HepG2 (cell line): Measurements from ENCODE around the gene SH2D3A. TPM values are rescaled to one million over a fixed set of nuclear protein-coding genes. Genes with fewer than 3 reads are reported as not detected.

ENCODE experiments used
- ATAC-seq: fragments of 200-7000 bp; cut with Tn5 transposase; 3 replicates; pipeline ENCODE4 v1.9.1; 2020; ENCODE audit warnings: mild to moderate bottlenecking, moderate library complexity
- BruUV-seq: library from RNA; stranded (reverse); fragments of 400-500 nt; replicated peaks from 2 replicates; lab custom pipeline; 2021; lab: Mats Ljungman, UMichigan
- CTCF ChIA-PET: fragments of 300-600 bp; formaldehyde crosslinking; extraction: SDS; loops from one replicate; lab custom pipeline; 2021; ENCODE audit warnings: low total read pairs, inconsistent platforms, low intra/inter-chr PET ratio; lab: Yijun Ruan, JAX
- POLR2A ChIA-PET: fragments of 350-600 bp; sonication (Branson Sonifier 250); formaldehyde crosslinking; loops from one replicate; lab custom pipeline; 2020; ENCODE audit warnings: antibody characterized with exemption, inconsistent platforms; lab: Yijun Ruan, JAX
- DNase-seq: peaks from one replicate; pipeline ENCODE4 v3.0.0-alpha.2; 2015; ENCODE audit warnings: low spot score
- FAIRE-seq: peaks from 3 replicates; lab custom pipeline; 2011; peaks lifted over from hg19 to GRCh38; lab: Jason Lieb, UNC
- H2AFZ ChIP-seq: one replicate; pipeline ENCODE4 v1.6.1; 2011; ENCODE audit warnings: low read length, inconsistent platforms
- H3K27ac ChIP-seq: fragments of 300-600 bp; 3 replicates; pipeline ENCODE4 v1.8.0; 2011; ENCODE audit warnings: mixed run types, mild to moderate bottlenecking, mixed read lengths, low read length, inconsistent platforms; ENCODE audit not compliant: insufficient read depth; ENCODE audit errors: extremely low read length
- H3K27me3 ChIP-seq, 2 experiments: fragments of 200-600 bp in 1 of 2; 2 replicates in 1 of 2; 3 replicates in 1 of 2; pipeline versions ENCODE4 v1.6.0 to v1.8.0; 2011; ENCODE audit warnings: low read length in 2 of 2, mild to moderate bottlenecking in 2 of 2, moderate library complexity in 2 of 2, inconsistent platforms in 1 of 2; ENCODE audit not compliant: insufficient read depth in 2 of 2, control insufficient read depth in 1 of 2
- H3K36me3 ChIP-seq, 2 experiments: fragments of 200-600 bp in 1 of 2; replicated peaks in 1 of 2; 2 replicates in 1 of 2; 3 replicates in 1 of 2; pipeline versions ENCODE4 v1.5.1 to v1.8.0; 2011; ENCODE audit warnings: low read length in 2 of 2, inconsistent platforms in 1 of 2; ENCODE audit not compliant: insufficient read depth in 2 of 2, control insufficient read depth in 1 of 2
- H3K4me1 ChIP-seq: 2 replicates; pipeline ENCODE4 v1.5.1; 2012; ENCODE audit warnings: low read length, inconsistent platforms; ENCODE audit not compliant: insufficient read depth
- H3K4me2 ChIP-seq: 2 replicates; pipeline ENCODE4 v1.6.0; 2011; ENCODE audit warnings: low read depth, low read length, inconsistent platforms
- H3K4me3 ChIP-seq, 3 experiments: fragments of 200-600 bp in 1 of 3; sonication (generic), shearing (Covaris generic) in 1 of 3; replicated peaks in 1 of 3; 2 replicates each; pipeline ENCODE4 v1.5.1; 2011 to 2016; ENCODE audit warnings: low read length in 3 of 3, inconsistent platforms in 2 of 3, low read depth in 2 of 3, mild to moderate bottlenecking in 2 of 3, control low read depth in 1 of 3, mixed read lengths in 1 of 3; ENCODE audit not compliant: insufficient read depth in 1 of 3
- H3K79me2 ChIP-seq: one replicate; pipeline ENCODE4 v1.6.1; 2011; ENCODE audit warnings: low read length, inconsistent platforms; ENCODE audit not compliant: insufficient read depth
- H3K9ac ChIP-seq: 2 replicates; pipeline ENCODE4 v1.6.0; 2011; ENCODE audit warnings: mild to moderate bottlenecking, low read depth, low read length, inconsistent platforms; ENCODE audit not compliant: insufficient read depth
- H3K9me3 ChIP-seq: 2 replicates; pipeline ENCODE4 v1.5.1; 2012; ENCODE audit warnings: mild to moderate bottlenecking, low read length
- H4K20me1 ChIP-seq: 2 replicates; pipeline ENCODE4 v1.6.0; 2011; ENCODE audit warnings: inconsistent platforms, mild to moderate bottlenecking, low read length, moderate library complexity; ENCODE audit not compliant: insufficient read depth
- BATF2 ChIP-seq: sonication (generic); formaldehyde crosslinking; IDR thresholded peaks from 2 replicates; pipeline ENCODE4 v1.8.0; 2022; ENCODE audit warnings: mild to moderate bottlenecking, missing genetic modification reagents, moderate library complexity
- CBX5 ChIP-seq: sonication (generic); formaldehyde crosslinking; IDR thresholded peaks from 2 replicates; pipeline ENCODE4 v1.4.0; 2020; ENCODE audit warnings: missing genetic modification reagents, borderline replicate concordance
- CREB1 ChIP-seq, 2 experiments: fragments of 450-650 bp in 1 of 2; IDR thresholded peaks; 2 replicates each; pipeline ENCODE4 v1.6.1; 2016 to 2017; ENCODE audit warnings: control low read depth in 1 of 2, mild to moderate bottlenecking in 1 of 2, missing compliant biosample characterization in 1 of 2, missing genetic modification characterization in 1 of 2
- HOXA5 ChIP-seq: sonication (generic); formaldehyde crosslinking; IDR thresholded peaks from 2 replicates; pipeline ENCODE4 v1.4.0; 2020; ENCODE audit warnings: missing genetic modification reagents
- NCOA2 ChIP-seq: sonication (generic); formaldehyde crosslinking; IDR thresholded peaks from 2 replicates; pipeline ENCODE4 v1.8.0; 2022; ENCODE audit warnings: inconsistent platforms
- POLR2AphosphoS5 ChIP-seq: IDR thresholded peaks from 2 replicates; pipeline ENCODE4 v1.6.1; 2012; ENCODE audit warnings: low read depth, low read length
- YEATS4 ChIP-seq: sonication (generic); formaldehyde crosslinking; IDR thresholded peaks from 2 replicates; pipeline ENCODE4 v1.4.0; 2020; ENCODE audit warnings: missing genetic modification reagents, borderline replicate concordance
- ZKSCAN8 ChIP-seq: IDR thresholded peaks from 2 replicates; pipeline ENCODE4 v1.6.1; 2016; ENCODE audit warnings: borderline replicate concordance, missing genetic modification reagents, missing compliant biosample characterization
- ZNF12 ChIP-seq: sonication (generic); formaldehyde crosslinking; IDR thresholded peaks from 2 replicates; pipeline ENCODE4 v1.5.0; 2020; ENCODE audit warnings: missing genetic modification reagents
- ZNF281 ChIP-seq: sonication (generic); formaldehyde crosslinking; IDR thresholded peaks from 2 replicates; pipeline ENCODE4 v1.4.0; 2020; ENCODE audit warnings: missing genetic modification reagents, borderline replicate concordance
- ZNF333 ChIP-seq: sonication (generic); formaldehyde crosslinking; IDR thresholded peaks from 2 replicates; pipeline ENCODE4 v1.4.0; 2020; ENCODE audit warnings: mild to moderate bottlenecking, missing genetic modification reagents, borderline replicate concordance
- ZNF34 ChIP-seq: sonication (generic); formaldehyde crosslinking; IDR thresholded peaks from 2 replicates; pipeline ENCODE4 v1.4.0; 2020; ENCODE audit warnings: mild to moderate bottlenecking, missing genetic modification reagents, borderline replicate concordance
- ZNF350 ChIP-seq: sonication (generic); formaldehyde crosslinking; IDR thresholded peaks from 2 replicates; pipeline ENCODE4 v1.4.0; 2020; ENCODE audit warnings: mild to moderate bottlenecking, low read depth, missing genetic modification reagents, borderline replicate concordance
- ZNF441 ChIP-seq: sonication (generic); formaldehyde crosslinking; IDR thresholded peaks from 2 replicates; pipeline ENCODE4 v1.7.0; 2021; ENCODE audit warnings: missing genetic modification reagents, borderline replicate concordance
- ZNF564 ChIP-seq: sonication (generic); formaldehyde crosslinking; IDR thresholded peaks from 2 replicates; pipeline ENCODE4 v1.8.1; 2023; ENCODE audit warnings: mild to moderate bottlenecking, missing genetic modification reagents
- ZNF670 ChIP-seq: sonication (generic); formaldehyde crosslinking; IDR thresholded peaks from 2 replicates; pipeline ENCODE4 v1.8.0; 2022; ENCODE audit warnings: mild to moderate bottlenecking, missing genetic modification reagents, borderline replicate concordance
- ZNF704 ChIP-seq: sonication (generic); formaldehyde crosslinking; IDR thresholded peaks from 2 replicates; pipeline ENCODE4 v1.8.1; 2023; ENCODE audit warnings: mild to moderate bottlenecking, inconsistent platforms, moderate library complexity, missing genetic modification reagents, borderline replicate concordance
- ZNF777 ChIP-seq: sonication (generic); formaldehyde crosslinking; IDR thresholded peaks from 2 replicates; pipeline ENCODE4 v1.4.0; 2020; ENCODE audit warnings: missing genetic modification reagents
- WGBS: methylation state at CpG from one replicate; pipeline ENCODE4 v1.1.6; 2017; ENCODE audit warnings: low lambda C conversion rate; 5-methylcytosine and 5-hydroxymethylcytosine counted together
- in situ Hi-C: cut with HindIII; loops from 2 replicates; pipeline ENCODE4 v1.10.0; 2017; ENCODE audit warnings: low pct_unique_long_range_greater_than_20kb; ENCODE audit not compliant: extremely low pct_ligation_motif_present
- intact Hi-C: fragments of 100-400 bp; cut with micrococcal nuclease; formaldehyde crosslinking; loops from one replicate; pipeline ENCODE4 v1.10.0; 2022; ENCODE audit not compliant: unreplicated experiment
- polyA plus RNA-seq, 8 experiments: library from polyadenylated mRNA; depleted of rRNA in 3 of 8; stranded (reverse) in 7 of 8; unstranded in 1 of 8; fragments of >200 nt; fragmentation: Illumina TruSeq in 4 of 8; extraction: Trizol in 4 of 8; gene quantifications; 2 replicates each; pipeline versions ENCODE4 v1.2.1 to v1.2.3, GENCODE V29; 2011 to 2016; ENCODE audit warnings: low read depth in 4 of 8, missing spikeins in 1 of 8, mixed read lengths in 1 of 8; ENCODE audit not compliant: insufficient read depth in 1 of 8
- total RNA-seq, 5 experiments: library from RNA; depleted of rRNA; stranded (reverse); fragments of >200 nt; fragmentation: Illumina TruSeq; extraction: Trizol; gene quantifications; 2 replicates each; pipeline ENCODE4 v1.2.3, GENCODE V29; 2016; ENCODE audit warnings: low read depth in 1 of 5

The SH2D3A gene
- total and polyA plus RNA-seq, 2 of the 13 experiments (the other 11 are each of a cell fraction or from before 2014, with no cell fraction given) = 1.0 to 2.2 TPM

GRCh38 chr19:6738787-6739389, 28.3 kb downstream of the SH2D3A start:
- ChIA-PET CTCF (interaction anchor here (3.1 to 3.4 kb wide), 3 partner anchors 14 to 124 kb away, joined by 17 to 31 read pairs (median 25); no protein-coding TSS in a partner anchor), POLR2A (interaction anchor here (0.8 to 5.4 kb wide), 10 partner anchors 9 to 330 kb away, joined by 3 to 278 read pairs (median 8); partner anchors contain the start of genes C3 and ZNF557)
- peaks cover 15% of the 10 kb centered on the region for H4K20me1 ChIP-seq
- no peak overlapping the region for H2AFZ ChIP-seq
- DNase-seq (no peak), FAIRE-seq (no peak), ATAC-seq (no peak)
- H3K4me1 ChIP-seq = peaks cover 62% of the 10 kb centered on the region
- intact Hi-C loops = loop anchor here (1.0 to 10.0 kb wide), 3 partner anchors 14 to 1136 kb away; partner anchors contain the start of gene PRR36
- H3K9me3 ChIP-seq = no peaks in the 10 kb centered on the region
- peaks cover 4 to 12% of the 10 kb centered on the region in 2 experiments; a peak in 4 of 5 replicates for H3K36me3 ChIP-seq
- H3K27me3 ChIP-seq = no peaks in the 10 kb centered on the region; a peak in 1 of 5 replicates
- in situ Hi-C loops = loop anchor here (5.0 kb wide), 1 partner anchor 123 kb away; no protein-coding TSS in a partner anchor
- peak overlapping the region; percentile 69 for H3K9ac ChIP-seq
- 0% methylated on average over 12 of the region's 24 CpGs for WGBS
- H3K27ac ChIP-seq = peak overlapping the region; percentile 80
- H3K4me2 ChIP-seq = peak overlapping the region; percentile 93
- H3K79me2 ChIP-seq = peaks cover 32% of the 10 kb centered on the region
- BruUV-seq = no TSS peak
- H3K4me3 ChIP-seq = peak overlapping the region; percentile 67 to 100 (median 82)
- TF ChIP-seq POLR2AphosphoS5 (peak; percentile 29; the same call in 1 of the 2 replicates), ZNF704 (CRISPR knock-in tag) (0 out of 2 replicates have a peak, but pooled peaks have one; percentile 38), ZNF34 (CRISPR knock-in tag) (0 out of 2 replicates have a peak, but pooled peaks have one; percentile 15), ZKSCAN8 (CRISPR knock-in tag) (no peak), BATF2 (CRISPR knock-in tag) (no peak), ZNF281 (CRISPR knock-in tag) (peak; percentile 50), HOXA5 (CRISPR knock-in tag) (0 out of 2 replicates have a peak, but pooled peaks have one; percentile 7), ZNF441 (CRISPR knock-in tag) (no peak), ZNF333 (CRISPR knock-in tag) (0 out of 2 replicates have a peak, but pooled peaks have one; percentile 12), NCOA2 (CRISPR knock-in tag) (0 out of 2 replicates have a peak, but pooled peaks have one; percentile 6), ZNF350 (CRISPR knock-in tag) (0 out of 2 replicates have a peak, but pooled peaks have one; percentile 8), YEATS4 (CRISPR knock-in tag) (peak; percentile 7; the same call in 1 of the 2 replicates), ZNF12 (CRISPR knock-in tag) (peak; percentile 13; the same call in 1 of the 2 replicates), CREB1 (IDR thresholded peaks at IDR 0.05) (no peak), CREB1 (CRISPR knock-in tag; IDR thresholded peaks at IDR 0.05) (0 out of 2 replicates have a peak, but pooled peaks have one; percentile 15), ZNF564 (CRISPR knock-in tag) (peak; percentile 62; the same call in 1 of the 2 replicates), ZNF777 (CRISPR knock-in tag) (peak; percentile 36; the same call in 1 of the 2 replicates), ZNF670 (CRISPR knock-in tag) (0 out of 2 replicates have a peak, but pooled peaks have one; percentile 52), CBX5 (0 out of 2 replicates have a peak, but pooled peaks have one; percentile 43)
